H1 (cell line): Measurements from ENCODE around the gene MEGF9. TPM values are rescaled to one million over a fixed set of nuclear protein-coding genes. Genes with fewer than 3 reads are reported as not detected.

Source experiments
- CTCF ChIA-PET: fragments of 300-600 bp; sonication (Branson Sonifier 250); formaldehyde crosslinking; loops from one replicate; lab custom pipeline; 2021; ENCODE audit not compliant: partially characterized antibody; lab: Charles Lee
- POLR2A ChIA-PET: fragments of 300-600 bp; sonication (Branson Sonifier 250); formaldehyde crosslinking; loops from one replicate; lab custom pipeline; 2021; ENCODE audit warnings: inconsistent platforms; ENCODE audit not compliant: partially characterized antibody; lab: Charles Lee
- DNase-seq, 2 experiments: peaks; one replicate each; pipeline versions ENCODE4 v3.0.0 to v3.0.0-alpha.2; 2010 to 2022; ENCODE audit warnings: low spot score in 2 of 2, low read depth in 1 of 2, mixed read lengths in 1 of 2
- FAIRE-seq: peaks from 2 replicates; lab custom pipeline; 2011; peaks lifted over from hg19 to GRCh38; lab: Jason Lieb, UNC
- H2AFZ ChIP-seq: 2 replicates; pipeline ENCODE4 v1.8.1; 2012; ENCODE audit warnings: low read length, inconsistent platforms
- H2AK5ac ChIP-seq: 2 replicates; pipeline ENCODE4 v1.6.1; 2013; ENCODE audit warnings: low read depth, low read length
- H2BK120ac ChIP-seq: replicated peaks from 2 replicates; pipeline ENCODE3; 2013; ENCODE audit warnings: low read depth, low read length, inconsistent platforms
- H2BK12ac ChIP-seq: 2 replicates; pipeline ENCODE4 v1.6.1; 2013; ENCODE audit warnings: low read depth, low read length
- H2BK15ac ChIP-seq: 2 replicates; pipeline ENCODE4 v1.6.1; 2013; ENCODE audit warnings: low read length
- H2BK20ac ChIP-seq: 2 replicates; pipeline ENCODE4 v1.6.1; 2013; ENCODE audit warnings: low read length
- H2BK5ac ChIP-seq: 2 replicates; pipeline ENCODE4 v1.6.1; 2013; ENCODE audit warnings: low read depth, low read length
- H3K14ac ChIP-seq: 2 replicates; pipeline ENCODE4 v1.6.1; 2013; ENCODE audit warnings: inconsistent platforms; ENCODE audit not compliant: insufficient read length
- H3K18ac ChIP-seq: 2 replicates; pipeline ENCODE4 v1.6.1; 2013; ENCODE audit warnings: low read length; ENCODE audit errors: extremely low read depth
- H3K23ac ChIP-seq: 2 replicates; pipeline ENCODE4 v1.6.1; 2013; ENCODE audit warnings: inconsistent platforms; ENCODE audit not compliant: insufficient read length
- H3K23me2 ChIP-seq: 2 replicates; pipeline ENCODE4 v1.6.1; 2013; ENCODE audit warnings: low read depth, low read length
- H3K27ac ChIP-seq: 2 replicates; pipeline ENCODE4 v1.6.1; 2011; ENCODE audit warnings: low read depth, low read length, inconsistent platforms
- H3K27me3 ChIP-seq, 4 experiments: replicated peaks in 1 of 4; 1 replicate in 1 of 4; 2 replicates in 3 of 4; pipeline versions ENCODE4 v1.6.1 to v1.8.1; 2011 to 2013; ENCODE audit warnings: low read length in 3 of 4, mild to moderate bottlenecking in 3 of 4, inconsistent platforms in 2 of 4, mixed read lengths in 2 of 4, moderate library complexity in 1 of 4; ENCODE audit not compliant: control insufficient read depth in 3 of 4, insufficient read depth in 3 of 4; ENCODE audit errors: extremely low read depth in 1 of 4
- H3K36me3 ChIP-seq, 4 experiments: 2 replicates each; pipeline versions ENCODE4 v1.6.1 to v1.8.1; 2011 to 2013; ENCODE audit warnings: mild to moderate bottlenecking in 4 of 4, low read length in 3 of 4, moderate library complexity in 2 of 4, control low read depth in 1 of 4, inconsistent platforms in 1 of 4; ENCODE audit not compliant: insufficient read depth in 4 of 4, control insufficient read depth in 2 of 4
- H3K4ac ChIP-seq: replicated peaks from 2 replicates; pipeline ENCODE3; 2013; ENCODE audit warnings: low read length, low read depth, mixed read lengths, inconsistent platforms; ENCODE audit not compliant: insufficient read length
- H3K4me1 ChIP-seq, 4 experiments: replicated peaks in 1 of 4; 1 replicate in 1 of 4; 2 replicates in 3 of 4; pipeline versions ENCODE4 v1.6.1 to v1.8.1; 2011 to 2013; ENCODE audit warnings: low read length in 3 of 4, inconsistent platforms in 2 of 4, mixed read lengths in 1 of 4; ENCODE audit not compliant: insufficient read depth in 4 of 4, control insufficient read depth in 3 of 4
- H3K4me2 ChIP-seq, 2 experiments: 2 replicates each; pipeline versions ENCODE4 v1.6.1 to v1.8.1; 2011 to 2013; ENCODE audit warnings: low read depth in 2 of 2, low read length in 2 of 2, control low read depth in 1 of 2, inconsistent platforms in 1 of 2, mild to moderate bottlenecking in 1 of 2; ENCODE audit not compliant: insufficient read depth in 1 of 2
- H3K4me3 ChIP-seq, 4 experiments: fragments of 200-600, 300-600 bp in 1 of 4; sonication (generic), shearing (Covaris generic), sonication (Bioruptor Twin) in 1 of 4; 2 replicates each; pipeline versions ENCODE4 v1.5.1 to v1.8.1; 2011 to 2016; ENCODE audit warnings: low read length in 4 of 4, low read depth in 3 of 4, control low read depth in 2 of 4, inconsistent platforms in 2 of 4, mild to moderate bottlenecking in 2 of 4, mixed read lengths in 1 of 4, moderate library complexity in 1 of 4; ENCODE audit not compliant: insufficient read depth in 2 of 4; ENCODE audit errors: extremely low read depth in 1 of 4
- H3K56ac ChIP-seq: replicated peaks from 2 replicates; pipeline ENCODE3; 2013; ENCODE audit warnings: low read depth, mild to moderate bottlenecking, mixed read lengths, low read length, inconsistent platforms; ENCODE audit not compliant: insufficient read length
- H3K79me1 ChIP-seq: 2 replicates; pipeline ENCODE4 v1.6.1; 2013; ENCODE audit warnings: low read depth, low read length, control low read depth
- H3K79me2 ChIP-seq, 2 experiments: 2 replicates each; pipeline versions ENCODE4 v1.6.1 to v1.8.1; 2012 to 2013; ENCODE audit warnings: low read length in 2 of 2, mild to moderate bottlenecking in 2 of 2, inconsistent platforms in 1 of 2; ENCODE audit not compliant: insufficient read depth in 2 of 2, control insufficient read depth in 1 of 2
- H3K9ac ChIP-seq, 4 experiments: replicated peaks in 1 of 4; 1 replicate in 1 of 4; 2 replicates in 3 of 4; pipeline versions ENCODE4 v1.6.1 to v1.8.1; 2011 to 2013; ENCODE audit warnings: low read depth in 3 of 4, low read length in 3 of 4, control low read depth in 2 of 4, mild to moderate bottlenecking in 2 of 4, moderate library complexity in 2 of 4, inconsistent platforms in 1 of 4; ENCODE audit errors: extremely low read depth in 1 of 4
- H3K9me3 ChIP-seq, 2 experiments: 2 replicates each; pipeline versions ENCODE4 v1.6.1 to v1.8.1; 2012 to 2013; ENCODE audit warnings: mild to moderate bottlenecking in 2 of 2, moderate library complexity in 2 of 2, control low read depth in 1 of 2, inconsistent platforms in 1 of 2, low read depth in 1 of 2, low read length in 1 of 2, mixed read lengths in 1 of 2; ENCODE audit not compliant: insufficient read depth in 2 of 2
- H4K20me1 ChIP-seq, 2 experiments: replicated peaks in 1 of 2; 2 replicates each; pipeline versions ENCODE3 to v1.8.1; 2011 to 2013; ENCODE audit warnings: inconsistent platforms in 2 of 2, low read length in 2 of 2, mild to moderate bottlenecking in 1 of 2; ENCODE audit not compliant: insufficient read depth in 2 of 2, control insufficient read depth in 1 of 2
- H4K5ac ChIP-seq: 2 replicates; pipeline ENCODE4 v1.6.1; 2013; ENCODE audit warnings: low read length, low read depth, mixed read lengths, inconsistent platforms; ENCODE audit not compliant: insufficient read length
- H4K8ac ChIP-seq: 2 replicates; pipeline ENCODE4 v1.8.0; 2013; ENCODE audit warnings: mild to moderate bottlenecking, moderate library complexity, low read length, inconsistent platforms; ENCODE audit not compliant: insufficient read depth; ENCODE audit errors: extremely low read depth
- H4K91ac ChIP-seq: replicated peaks from 2 replicates; pipeline ENCODE3; 2013; ENCODE audit warnings: low read length, mixed read lengths, inconsistent platforms; ENCODE audit not compliant: insufficient read length
- KDM5A ChIP-seq: fragments of 200-600 bp; IDR thresholded peaks from 2 replicates; pipeline ENCODE4 v1.7.1; 2012; ENCODE audit warnings: mild to moderate bottlenecking, low read length, inconsistent platforms, mixed read lengths
- POLR2A ChIP-seq, 2 experiments: IDR thresholded peaks; 1 replicate in 1 of 2; 2 replicates in 1 of 2; pipeline ENCODE4 v1.6.1; 2011; ENCODE audit warnings: low read depth in 2 of 2, low read length in 2 of 2, mild to moderate bottlenecking in 2 of 2; ENCODE audit errors: control extremely low read depth in 1 of 2
- SRF ChIP-seq: IDR thresholded peaks from 2 replicates; pipeline ENCODE4 v1.6.1; 2011; ENCODE audit warnings: mild to moderate bottlenecking, low read depth, low read length, moderate library complexity
- polyA plus RNA-seq, 7 experiments: library from polyadenylated mRNA; depleted of rRNA in 3 of 7; stranded (reverse) in 5 of 7; unstranded in 2 of 7; fragments of >200 nt in 5 of 7; fragments of 200-250 nt in 2 of 7; gene quantifications; 1 replicate in 5 of 7; 2 replicates in 1 of 7; 4 replicates in 1 of 7; pipeline versions ENCODE4 v1.2.1 to v1.2.3, GENCODE V29; 2011 to 2013; ENCODE audit warnings: missing spikeins in 2 of 7, mixed read lengths in 2 of 7
- total RNA-seq: library from RNA; stranded (reverse); fragmentation: NEBNext Ultra II Directional; extraction: Animal tissue kit (Norgen Biotek cat#: 25700); gene quantifications from 2 replicates; pipeline ENCODE4 v1.2.1, GENCODE V29; 2021

Gene MEGF9
- total and polyA plus RNA-seq, 2 of the 8 experiments (the other 6 are each of a cell fraction or from before 2014, with no cell fraction given), result 0.45 to 1.8 TPM

- Histone ChIP-seq H3K4me1 (no peaks in the 10 kb centered on the region), H3K9ac (no peak overlapping the region), H3K18ac (no peak overlapping the region), H3K4me3 (no peak overlapping the region), H2BK120ac (no peak overlapping the region), H3K9me3 (no peaks in the 10 kb centered on the region), H3K56ac (no peak overlapping the region), H3K79me1 (no peaks in the 10 kb centered on the region; the same call in 1 of the 2 replicates), H3K27me3 (peaks cover 58 to 92% (median 85%) of the 10 kb centered on the region in 4 experiments), H3K23ac (no peak overlapping the region), H4K20me1 (peaks cover 13 to 18% of the 10 kb centered on the region in 2 experiments), H2BK12ac (no peak overlapping the region), H2AK5ac (no peak overlapping the region), H3K27ac (no peak overlapping the region), H3K79me2 (no peaks in the 10 kb centered on the region), H3K14ac (no peak overlapping the region), H4K91ac (no peak overlapping the region), H3K4ac (no peak overlapping the region), H2AFZ (no peak overlapping the region), H2BK5ac (no peak overlapping the region), H3K4me2 (no peak overlapping the region), H4K8ac (no peak overlapping the region), H2BK20ac (no peak overlapping the region), H4K5ac (no peak overlapping the region), H3K23me2 (no peaks in the 10 kb centered on the region), H2BK15ac (no peak overlapping the region), H3K36me3 (no peaks in the 10 kb centered on the region)
- TF ChIP-seq KDM5A (no peak), SRF (no peak), POLR2A (IDR thresholded peaks at IDR 0.05; ENCODE audit: control extremely low read depth in 1 of 2, low read depth in 2 of 2, low read length in 2 of 2) (no peak)
- DNase-seq (no peak), FAIRE-seq (no peak)
- CTCF ChIA-PET, result no interaction called here
- POLR2A ChIA-PET, result no interaction called here
Measured at GRCh38 chr9:120693700-120694008, 20.6 kb downstream of the MEGF9 start.
